PC-9 (cell line): ENCODE data around the gene MAML3. TPM values are rescaled to one million over a fixed set of nuclear protein-coding genes. Genes with fewer than 3 reads are reported as not detected.

Experiments used
- BruUV-seq: library from RNA; stranded (reverse); fragments of 400-500 nt; replicated peaks from 2 replicates; lab custom pipeline; 2021; lab: Mats Ljungman, UMichigan
- CTCF ChIA-PET: fragments of 300-600 bp; sonication (Branson Sonifier 250); formaldehyde crosslinking; loops from one replicate; lab custom pipeline; 2022; ENCODE audit warnings: antibody characterized with exemption; lab: Charles Lee
- POLR2A ChIA-PET: fragments of 300-600 bp; sonication (Branson Sonifier 250); formaldehyde crosslinking; loops from one replicate; lab custom pipeline; 2022; ENCODE audit warnings: antibody characterized with exemption; ENCODE audit not compliant: unreplicated experiment; lab: Charles Lee
- DNase-seq, 2 experiments: peaks; one replicate each; pipeline versions ENCODE4 v3.0.0 to v3.0.0-alpha.2; 2015 to 2022; ENCODE audit warnings: mixed read lengths in 1 of 2
- H2AFZ ChIP-seq: fragments of 200-600 bp; sonication (generic); 2 replicates; pipeline ENCODE4 v1.8.1; 2017; ENCODE audit warnings: antibody characterized with exemption
- H3F3A ChIP-seq: fragments of 200-600 bp; sonication (generic); 2 replicates; pipeline ENCODE4 v1.8.1; 2017; ENCODE audit warnings: antibody characterized with exemption, mild to moderate bottlenecking, low read depth; ENCODE audit not compliant: insufficient read depth
- H3K27ac ChIP-seq: fragments of 200-600 bp; sonication (generic); 2 replicates; pipeline ENCODE4 v1.6.1; 2016; ENCODE audit warnings: mixed run types
- H3K27me3 ChIP-seq: fragments of 200-600 bp; sonication (generic); 2 replicates; pipeline ENCODE4 v1.6.1; 2016; ENCODE audit warnings: low read depth, mixed run types; ENCODE audit not compliant: insufficient read depth
- H3K36me3 ChIP-seq: fragments of 200-600 bp; sonication (generic); 2 replicates; pipeline ENCODE4 v1.6.1; 2016; ENCODE audit warnings: low read depth, mixed run types
- H3K4me1 ChIP-seq: fragments of 200-600 bp; sonication (generic); replicated peaks from 2 replicates; pipeline ENCODE4 v1.6.1; 2016; ENCODE audit warnings: mixed run types; ENCODE audit not compliant: insufficient read depth
- H3K4me2 ChIP-seq: fragments of 200-600 bp; sonication (generic); 2 replicates; pipeline ENCODE4 v1.6.1; 2017; ENCODE audit warnings: mixed run types
- H3K4me3 ChIP-seq: fragments of 200-600 bp; sonication (generic); 2 replicates; pipeline ENCODE4 v1.6.1; 2016; ENCODE audit warnings: mixed run types
- H3K79me2 ChIP-seq: fragments of 200-600 bp; sonication (generic); 2 replicates; pipeline ENCODE4 v1.6.1; 2017; ENCODE audit warnings: low read depth, mixed run types
- H3K9me2 ChIP-seq: fragments of 200-600 bp; sonication (generic); 2 replicates; pipeline ENCODE4 v1.8.1; 2017; ENCODE audit warnings: mild to moderate bottlenecking; ENCODE audit not compliant: insufficient read depth
- H3K9me3 ChIP-seq: fragments of 200-600 bp; sonication (generic); 2 replicates; pipeline ENCODE4 v1.8.1; 2016; ENCODE audit warnings: low read depth; ENCODE audit not compliant: insufficient read depth
- H4K20me1 ChIP-seq: fragments of 200-600 bp; sonication (generic); 2 replicates; pipeline ENCODE4 v1.8.1; 2017; ENCODE audit not compliant: insufficient read depth
- EZH2 ChIP-seq: fragments of 200-600 bp; sonication (generic); IDR thresholded peaks from 2 replicates; pipeline ENCODE4 v1.8.0; 2017; ENCODE audit warnings: antibody characterized with exemption, low read depth
- intact Hi-C: fragments of 100-400 bp; cut with micrococcal nuclease; formaldehyde crosslinking; loops from one replicate; pipeline ENCODE4 v1.10.0; 2022; ENCODE audit not compliant: unreplicated experiment
- total RNA-seq: library from RNA; stranded (reverse); gene quantifications from 2 replicates; pipeline ENCODE4 v1.2.3, GENCODE V29; 2021
- TF ChIP-seq, protein P1 (sequence below): fragments of 200-600 bp; sonication (generic); conservative IDR thresholded peaks from 2 replicates; pipeline ENCODE4 v1.6.1; 2017; ENCODE audit warnings: mixed run types, antibody characterized with exemption, mild to moderate bottlenecking, moderate library complexity

Gene MAML3
- total RNA-seq, 1 experiment from 2014 or later: 15.2 TPM

DNA sequence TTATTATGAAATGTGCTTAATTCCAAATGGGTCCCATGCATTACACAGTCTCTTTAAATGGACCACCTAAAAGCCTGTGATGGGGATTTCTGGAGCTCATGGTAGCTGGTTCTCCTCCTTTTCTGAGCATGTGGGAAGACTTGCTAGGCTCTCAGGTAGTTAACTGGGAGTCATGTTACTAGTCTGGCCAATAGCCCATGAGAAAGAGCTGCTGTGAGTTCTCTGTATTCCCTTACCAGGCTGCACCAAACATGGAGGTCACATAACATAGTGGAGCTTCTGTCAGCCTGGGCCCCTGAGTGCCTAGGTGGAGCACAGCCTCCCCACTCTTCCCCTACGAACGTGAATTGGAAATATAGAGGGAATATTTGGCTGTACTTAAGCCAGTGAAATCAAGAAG lies 198.4 kb downstream of the MAML3 start:
- Histone ChIP-seq H3K9me2 (no peaks in the 10 kb centered on the region), H3K4me3 (no peak overlapping the region), H2AFZ (no peak overlapping the region), H3F3A (no peaks in the 10 kb centered on the region), H3K79me2 (no peaks in the 10 kb centered on the region; the same call in 1 of the 2 replicates), H3K36me3 (no peaks in the 10 kb centered on the region), H3K4me2 (no peak overlapping the region), H3K27me3 (no peaks in the 10 kb centered on the region), H4K20me1 (no peaks in the 10 kb centered on the region), H3K9me3 (no peaks in the 10 kb centered on the region), H3K27ac (no peak overlapping the region), H3K4me1 (no peaks in the 10 kb centered on the region)
- ChIA-PET POLR2A (no interaction called here), CTCF (no interaction called here)
- no peak for DNase-seq
- intact Hi-C loops: no loop called here
- no TSS peak for BruUV-seq
- TF ChIP-seq, protein P1, sequence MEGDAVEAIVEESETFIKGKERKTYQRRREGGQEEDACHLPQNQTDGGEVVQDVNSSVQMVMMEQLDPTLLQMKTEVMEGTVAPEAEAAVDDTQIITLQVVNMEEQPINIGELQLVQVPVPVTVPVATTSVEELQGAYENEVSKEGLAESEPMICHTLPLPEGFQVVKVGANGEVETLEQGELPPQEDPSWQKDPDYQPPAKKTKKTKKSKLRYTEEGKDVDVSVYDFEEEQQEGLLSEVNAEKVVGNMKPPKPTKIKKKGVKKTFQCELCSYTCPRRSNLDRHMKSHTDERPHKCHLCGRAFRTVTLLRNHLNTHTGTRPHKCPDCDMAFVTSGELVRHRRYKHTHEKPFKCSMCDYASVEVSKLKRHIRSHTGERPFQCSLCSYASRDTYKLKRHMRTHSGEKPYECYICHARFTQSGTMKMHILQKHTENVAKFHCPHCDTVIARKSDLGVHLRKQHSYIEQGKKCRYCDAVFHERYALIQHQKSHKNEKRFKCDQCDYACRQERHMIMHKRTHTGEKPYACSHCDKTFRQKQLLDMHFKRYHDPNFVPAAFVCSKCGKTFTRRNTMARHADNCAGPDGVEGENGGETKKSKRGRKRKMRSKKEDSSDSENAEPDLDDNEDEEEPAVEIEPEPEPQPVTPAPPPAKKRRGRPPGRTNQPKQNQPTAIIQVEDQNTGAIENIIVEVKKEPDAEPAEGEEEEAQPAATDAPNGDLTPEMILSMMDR: no peak
- no peak for TF ChIP-seq EZH2

GRCh38 chr4:139954512-139954911 lies 199.5 kb downstream of the MAML3 start:
- H3K4me1 ChIP-seq: no peaks in the 10 kb centered on the region
- H3F3A ChIP-seq: no peaks in the 10 kb centered on the region
- H3K9me2 ChIP-seq: no peaks in the 10 kb centered on the region
- BruUV-seq: no TSS peak
- H3K27ac ChIP-seq: no peak overlapping the region
- no peak overlapping the region for H3K4me3 ChIP-seq
- CTCF ChIA-PET: no interaction called here
- intact Hi-C loops: no loop called here
- H3K36me3 ChIP-seq: no peaks in the 10 kb centered on the region
- no peaks in the 10 kb centered on the region for H4K20me1 ChIP-seq
- no peak overlapping the region for H3K4me2 ChIP-seq
- POLR2A ChIA-PET: no interaction called here
- no peak for DNase-seq
- no peak overlapping the region for H2AFZ ChIP-seq
- TF ChIP-seq, protein P1: no peak
- TF ChIP-seq EZH2: no peak
- no peaks in the 10 kb centered on the region; the same call in 1 of the 2 replicates for H3K79me2 ChIP-seq
- no peaks in the 10 kb centered on the region for H3K9me3 ChIP-seq
- H3K27me3 ChIP-seq: no peaks in the 10 kb centered on the region

GRCh38 chr4:139951021-139951420 lies 203.0 kb downstream of the MAML3 start:
- no peak overlapping the region for H3K27ac ChIP-seq
- H3K9me3 ChIP-seq: no peaks in the 10 kb centered on the region
- H4K20me1 ChIP-seq: no peaks in the 10 kb centered on the region
- no peaks in the 10 kb centered on the region for H3K36me3 ChIP-seq
- no peaks in the 10 kb centered on the region for H3K27me3 ChIP-seq
- H3K4me1 ChIP-seq: 0 out of 2 replicates have a peak, but pooled peaks cover 7% of the 10 kb centered on the region
- intact Hi-C loops: no loop called here
- H3F3A ChIP-seq: no peaks in the 10 kb centered on the region
- DNase-seq: no peak
- no peak overlapping the region for H3K4me3 ChIP-seq
- ChIA-PET CTCF (no interaction called here), POLR2A (no interaction called here)
- H3K79me2 ChIP-seq: no peaks in the 10 kb centered on the region; the same call in 1 of the 2 replicates
- no peak overlapping the region for H3K4me2 ChIP-seq
- H3K9me2 ChIP-seq: no peaks in the 10 kb centered on the region
- no TSS peak for BruUV-seq
- TF ChIP-seq, protein P1: no peak
- no peak for TF ChIP-seq EZH2
- no peak overlapping the region for H2AFZ ChIP-seq
